ENCODE measurements around the gene CA10. TPM values are rescaled to one million over a fixed set of nuclear protein-coding genes. Genes with fewer than 3 reads are reported as not detected.

Gene CA10
- total RNA-seq, 1 experiment from 2014 or later: not detected

- DNase-seq (ENCODE audit: low read depth in 1 of 2, low spot score in 2 of 2): no peak
- no peaks in the 10 kb centered on the region for H3K36me3 ChIP-seq
Observed at GRCh38 chr17:51734462-51734861, 424.1 kb downstream of the CA10 start.

GRCh38 chr17:51733166-51733565 lies 425.3 kb downstream of the CA10 start:
- no peaks in the 10 kb centered on the region for H3K9me3 ChIP-seq (replicated peaks)
- no peak overlapping the region for H3K4me3 ChIP-seq
- no peaks in the 10 kb centered on the region for H3K36me3 ChIP-seq
- DNase-seq (ENCODE audit: low read depth in 1 of 2, low spot score in 2 of 2): no peak
- H3K4me1 ChIP-seq (replicated peaks): no peaks in the 10 kb centered on the region
- H3K27ac ChIP-seq: no peak overlapping the region
- H3K27me3 ChIP-seq (replicated peaks): no peaks in the 10 kb centered on the region

More at GRCh38 chr17:51734462-51734861, 424.1 kb downstream of the CA10 start:
- Histone ChIP-seq H3K27me3 (replicated peaks) (no peaks in the 10 kb centered on the region), H3K27ac (no peak overlapping the region), H3K9me3 (replicated peaks) (no peaks in the 10 kb centered on the region), H3K4me3 (no peak overlapping the region), H3K4me1 (replicated peaks) (no peaks in the 10 kb centered on the region)

- H3K4me1 ChIP-seq (replicated peaks): no peaks in the 10 kb centered on the region
- no peak overlapping the region for H3K27ac ChIP-seq
- H3K36me3 ChIP-seq: no peaks in the 10 kb centered on the region
- H3K9me3 ChIP-seq (replicated peaks): no peaks in the 10 kb centered on the region
- no peaks in the 10 kb centered on the region for H3K27me3 ChIP-seq (replicated peaks)
- no peak overlapping the region for H3K4me3 ChIP-seq
- no peak for DNase-seq (ENCODE audit: low read depth in 1 of 2, low spot score in 2 of 2)
Observed at GRCh38 chr17:51731941-51732722, 426.4 kb downstream of the CA10 start.

- Histone ChIP-seq H3K4me1 (replicated peaks) (no peaks in the 10 kb centered on the region), H3K27me3 (replicated peaks) (no peaks in the 10 kb centered on the region), H3K9me3 (replicated peaks) (no peaks in the 10 kb centered on the region), H3K36me3 (no peaks in the 10 kb centered on the region), H3K27ac (no peak overlapping the region), H3K4me3 (no peak overlapping the region)
- no peak for DNase-seq (ENCODE audit: low read depth in 1 of 2, low spot score in 2 of 2)
Observed at GRCh38 chr17:51730303-51731050, 428.0 kb downstream of the CA10 start.

- no peaks in the 10 kb centered on the region for H3K9me3 ChIP-seq (replicated peaks)
- no peaks in the 10 kb centered on the region for H3K27me3 ChIP-seq (replicated peaks)
- H3K27ac ChIP-seq: no peak overlapping the region
- no peaks in the 10 kb centered on the region for H3K36me3 ChIP-seq
- no peaks in the 10 kb centered on the region for H3K4me1 ChIP-seq (replicated peaks)
- H3K4me3 ChIP-seq: no peak overlapping the region
- no peak for DNase-seq (ENCODE audit: low read depth in 1 of 2, low spot score in 2 of 2)
Observed at GRCh38 chr17:51725185-51725584, 433.3 kb downstream of the CA10 start.

- Histone ChIP-seq H3K4me1 (replicated peaks) (no peaks in the 10 kb centered on the region), H3K9me3 (replicated peaks) (no peaks in the 10 kb centered on the region), H3K36me3 (no peaks in the 10 kb centered on the region), H3K27me3 (replicated peaks) (no peaks in the 10 kb centered on the region), H3K4me3 (no peak overlapping the region), H3K27ac (no peak overlapping the region)
- no peak for DNase-seq (ENCODE audit: low read depth in 1 of 2, low spot score in 2 of 2)
Observed at GRCh38 chr17:51724043-51724580, 434.4 kb downstream of the CA10 start.

GRCh38 chr17:51722994-51723393 lies 435.5 kb downstream of the CA10 start:
- no peak overlapping the region for H3K4me3 ChIP-seq

GRCh38 chr17:51721730-51722129 lies 436.8 kb downstream of the CA10 start:
- no peak overlapping the region for H3K27ac ChIP-seq
- DNase-seq (ENCODE audit: low read depth in 1 of 2, low spot score in 2 of 2): no peak
- no peaks in the 10 kb centered on the region for H3K9me3 ChIP-seq (replicated peaks)
- no peak overlapping the region for H3K4me3 ChIP-seq
- no peaks in the 10 kb centered on the region for H3K27me3 ChIP-seq (replicated peaks)
- no peaks in the 10 kb centered on the region for H3K36me3 ChIP-seq
- no peaks in the 10 kb centered on the region for H3K4me1 ChIP-seq (replicated peaks)

More at GRCh38 chr17:51722994-51723393, 435.5 kb downstream of the CA10 start:
- Histone ChIP-seq H3K27ac (no peak overlapping the region), H3K9me3 (replicated peaks) (no peaks in the 10 kb centered on the region), H3K4me1 (replicated peaks) (no peaks in the 10 kb centered on the region), H3K27me3 (replicated peaks) (no peaks in the 10 kb centered on the region), H3K36me3 (no peaks in the 10 kb centered on the region)
- DNase-seq (ENCODE audit: low read depth in 1 of 2, low spot score in 2 of 2): no peak

- no peak overlapping the region for H3K27ac ChIP-seq
- DNase-seq (ENCODE audit: low read depth in 1 of 2, low spot score in 2 of 2): no peak
- no peaks in the 10 kb centered on the region for H3K27me3 ChIP-seq (replicated peaks)
- no peaks in the 10 kb centered on the region for H3K9me3 ChIP-seq (replicated peaks)
- no peaks in the 10 kb centered on the region for H3K4me1 ChIP-seq (replicated peaks)
- no peaks in the 10 kb centered on the region for H3K36me3 ChIP-seq
- no peak overlapping the region for H3K4me3 ChIP-seq
Observed at GRCh38 chr17:51720439-51720838, 438.1 kb downstream of the CA10 start.

GRCh38 chr17:51718983-51719382 lies 439.5 kb downstream of the CA10 start:
- no peak overlapping the region for H3K27ac ChIP-seq
- no peak for DNase-seq (ENCODE audit: low read depth in 1 of 2, low spot score in 2 of 2)
- no peaks in the 10 kb centered on the region for H3K36me3 ChIP-seq
- H3K4me1 ChIP-seq (replicated peaks): no peaks in the 10 kb centered on the region
- H3K4me3 ChIP-seq: no peak overlapping the region
- H3K9me3 ChIP-seq (replicated peaks): no peaks in the 10 kb centered on the region
- no peaks in the 10 kb centered on the region for H3K27me3 ChIP-seq (replicated peaks)

GRCh38 chr17:51711581-51711980 lies 446.9 kb downstream of the CA10 start:
- Histone ChIP-seq H3K27me3 (replicated peaks) (0 out of 2 replicates have a peak, but pooled peaks cover 3% of the 10 kb centered on the region), H3K36me3 (no peaks in the 10 kb centered on the region), H3K27ac (no peak overlapping the region), H3K9me3 (replicated peaks) (no peaks in the 10 kb centered on the region), H3K4me3 (no peak overlapping the region), H3K4me1 (replicated peaks) (no peaks in the 10 kb centered on the region)
- no peak for DNase-seq (ENCODE audit: low read depth in 1 of 2, low spot score in 2 of 2)

- Histone ChIP-seq H3K4me3 (no peak overlapping the region), H3K27ac (no peak overlapping the region), H3K9me3 (replicated peaks) (no peaks in the 10 kb centered on the region), H3K36me3 (no peaks in the 10 kb centered on the region), H3K27me3 (replicated peaks) (0 out of 2 replicates have a peak, but pooled peaks cover 3% of the 10 kb centered on the region), H3K4me1 (replicated peaks) (no peaks in the 10 kb centered on the region)
- DNase-seq (ENCODE audit: low read depth in 1 of 2, low spot score in 2 of 2): no peak
Observed at GRCh38 chr17:51710634-51710979, 447.9 kb downstream of the CA10 start.

GRCh38 chr17:51709694-51710633 lies 448.6 kb downstream of the CA10 start:
- Histone ChIP-seq H3K9me3 (replicated peaks) (no peaks in the 10 kb centered on the region), H3K4me3 (no peak overlapping the region), H3K36me3 (no peaks in the 10 kb centered on the region), H3K4me1 (replicated peaks) (no peaks in the 10 kb centered on the region), H3K27me3 (replicated peaks) (0 out of 2 replicates have a peak, but pooled peaks cover 3% of the 10 kb centered on the region), H3K27ac (no peak overlapping the region)
- no peak for DNase-seq (ENCODE audit: low read depth in 1 of 2, low spot score in 2 of 2)
